ENCODE measurements around the gene UCK2. TPM values are rescaled to one million over a fixed set of nuclear protein-coding genes. Genes with fewer than 3 reads are reported as not detected.
A peak's percentile ranks its signal among the peaks of the same experiment; 100 is the strongest.

The UCK2 gene
- total and polyA plus RNA-seq, 2 experiments from 2014 or later: 101 to 149 TPM

DNA sequence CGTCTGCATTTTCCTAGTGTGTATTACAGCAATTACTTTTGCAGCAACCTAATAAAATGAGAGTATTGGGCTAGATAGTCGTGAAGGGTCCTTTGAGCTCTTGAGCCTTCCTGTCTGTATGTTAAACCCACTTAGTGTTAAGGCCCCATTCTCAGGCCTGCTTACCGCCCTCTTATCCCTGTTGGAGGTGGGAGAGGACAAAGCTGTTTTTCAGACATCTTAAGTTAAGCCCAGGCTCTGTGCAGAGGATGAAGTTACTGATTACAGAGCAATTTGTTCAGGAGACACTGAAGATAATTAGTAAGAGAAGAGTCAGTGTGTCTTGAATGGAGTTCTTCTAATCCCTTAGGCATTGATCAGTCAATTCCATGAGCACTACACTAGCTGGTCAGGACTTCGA lies 114.6 kb downstream of the UCK2 start:
- TF ChIP-seq POLR2AphosphoS5 (IDR thresholded peaks at IDR 0.05; ENCODE audit: low read depth) (no peak), NANOG (IDR thresholded peaks at IDR 0.05; ENCODE audit: borderline replicate concordance) (no peak), EZH2 (IDR thresholded peaks at IDR 0.05; ENCODE audit: low read depth, unreplicated experiment) (no peak), STAT1 (IDR thresholded peaks at IDR 0.05; ENCODE audit: unreplicated experiment) (no peak), CREB1 (CRISPR knock-in tag; IDR thresholded peaks at IDR 0.05; ENCODE audit: low read depth) (no peak), ZNF331 (CRISPR knock-in tag; IDR thresholded peaks at IDR 0.05; ENCODE audit: low read depth) (no peak)
- TF ChIP-seq, protein P1, sequence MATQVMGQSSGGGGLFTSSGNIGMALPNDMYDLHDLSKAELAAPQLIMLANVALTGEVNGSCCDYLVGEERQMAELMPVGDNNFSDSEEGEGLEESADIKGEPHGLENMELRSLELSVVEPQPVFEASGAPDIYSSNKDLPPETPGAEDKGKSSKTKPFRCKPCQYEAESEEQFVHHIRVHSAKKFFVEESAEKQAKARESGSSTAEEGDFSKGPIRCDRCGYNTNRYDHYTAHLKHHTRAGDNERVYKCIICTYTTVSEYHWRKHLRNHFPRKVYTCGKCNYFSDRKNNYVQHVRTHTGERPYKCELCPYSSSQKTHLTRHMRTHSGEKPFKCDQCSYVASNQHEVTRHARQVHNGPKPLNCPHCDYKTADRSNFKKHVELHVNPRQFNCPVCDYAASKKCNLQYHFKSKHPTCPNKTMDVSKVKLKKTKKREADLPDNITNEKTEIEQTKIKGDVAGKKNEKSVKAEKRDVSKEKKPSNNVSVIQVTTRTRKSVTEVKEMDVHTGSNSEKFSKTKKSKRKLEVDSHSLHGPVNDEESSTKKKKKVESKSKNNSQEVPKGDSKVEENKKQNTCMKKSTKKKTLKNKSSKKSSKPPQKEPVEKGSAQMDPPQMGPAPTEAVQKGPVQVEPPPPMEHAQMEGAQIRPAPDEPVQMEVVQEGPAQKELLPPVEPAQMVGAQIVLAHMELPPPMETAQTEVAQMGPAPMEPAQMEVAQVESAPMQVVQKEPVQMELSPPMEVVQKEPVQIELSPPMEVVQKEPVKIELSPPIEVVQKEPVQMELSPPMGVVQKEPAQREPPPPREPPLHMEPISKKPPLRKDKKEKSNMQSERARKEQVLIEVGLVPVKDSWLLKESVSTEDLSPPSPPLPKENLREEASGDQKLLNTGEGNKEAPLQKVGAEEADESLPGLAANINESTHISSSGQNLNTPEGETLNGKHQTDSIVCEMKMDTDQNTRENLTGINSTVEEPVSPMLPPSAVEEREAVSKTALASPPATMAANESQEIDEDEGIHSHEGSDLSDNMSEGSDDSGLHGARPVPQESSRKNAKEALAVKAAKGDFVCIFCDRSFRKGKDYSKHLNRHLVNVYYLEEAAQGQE (IDR thresholded peaks at IDR 0.05; ENCODE audit: unreplicated experiment): no peak
- Histone ChIP-seq H3K9me2 (ENCODE audit: insufficient read depth) (no peaks in the 10 kb centered on the region), H3K27ac (ENCODE audit: low read depth) (no peak overlapping the region), H3K4me1 (ENCODE audit: insufficient read depth) (peaks cover 8% of the 10 kb centered on the region; the same call in 1 of the 2 replicates), H4K20me1 (replicated peaks; ENCODE audit: insufficient read depth) (no peaks in the 10 kb centered on the region), H3K27me3 (ENCODE audit: insufficient read depth) (no peaks in the 10 kb centered on the region), H3K4me3 (no peak overlapping the region), H3K79me2 (replicated peaks; ENCODE audit: insufficient read depth) (no peaks in the 10 kb centered on the region), H3K36me3 (ENCODE audit: insufficient read depth) (no peaks in the 10 kb centered on the region), H3K4me2 (no peak overlapping the region), H2AFZ (no peak overlapping the region), H3F3A (replicated peaks; ENCODE audit: low read depth) (no peaks in the 10 kb centered on the region)
- Mint-ChIP-seq H3K27ac (no peak overlapping the region), H3K9me3 (no peaks in the 10 kb centered on the region), H3K4me1 (peaks cover 22% of the 10 kb centered on the region), H3K27me3 (ENCODE audit: insufficient read depth, low read depth, poor library complexity) (peaks cover 6% of the 10 kb centered on the region), H3K36me3 (ENCODE audit: low read depth) (no peaks in the 10 kb centered on the region), H3K4me3 (no peak overlapping the region)
- no peak for DNase-seq (ENCODE audit: low spot score)
- no peak for ATAC-seq

DNA sequence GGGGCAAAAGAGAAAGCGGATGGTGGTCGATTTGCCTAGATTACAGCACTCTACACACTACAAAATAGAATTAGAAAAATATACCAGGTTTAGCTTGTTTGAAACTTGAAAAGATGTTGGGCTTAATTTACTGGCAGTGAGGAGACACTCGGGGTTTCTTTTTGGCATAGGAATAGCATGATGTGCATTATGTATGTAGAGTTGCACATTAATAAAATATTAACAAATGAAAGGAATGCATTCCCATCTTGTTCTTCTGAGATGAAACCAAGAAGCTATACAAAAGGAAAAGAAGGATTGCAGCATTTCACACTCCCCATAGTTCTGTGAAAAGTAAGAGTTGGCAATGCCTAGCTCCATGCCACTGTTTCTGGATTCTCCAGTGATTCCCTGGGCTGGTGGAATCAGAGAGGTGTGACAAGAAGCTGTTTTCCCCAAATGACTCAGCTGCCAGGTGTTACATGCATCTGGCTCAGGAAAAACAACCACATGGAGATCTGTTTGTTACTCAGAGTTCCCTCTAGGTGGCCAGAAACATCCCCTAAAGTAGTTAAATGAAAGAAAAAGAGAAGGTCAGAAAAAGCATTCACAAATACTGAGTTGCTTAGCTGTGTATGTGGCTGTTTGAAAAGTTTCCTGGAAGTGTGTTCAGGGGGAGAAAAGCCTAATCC lies 115.6 kb downstream of the UCK2 start:
- Histone ChIP-seq H2AFZ (peak overlapping the region; percentile 64; the same call in 1 of the 2 replicates), H3K4me3 (no peak overlapping the region), H3F3A (replicated peaks; ENCODE audit: low read depth) (no peaks in the 10 kb centered on the region), H3K36me3 (ENCODE audit: insufficient read depth) (no peaks in the 10 kb centered on the region), H3K4me2 (no peak overlapping the region), H3K4me1 (ENCODE audit: insufficient read depth) (peaks cover 8% of the 10 kb centered on the region; the same call in 1 of the 2 replicates), H3K79me2 (replicated peaks; ENCODE audit: insufficient read depth) (no peaks in the 10 kb centered on the region), H3K27ac (ENCODE audit: low read depth) (no peak overlapping the region), H4K20me1 (replicated peaks; ENCODE audit: insufficient read depth) (no peaks in the 10 kb centered on the region), H3K9me2 (ENCODE audit: insufficient read depth) (no peaks in the 10 kb centered on the region), H3K27me3 (ENCODE audit: insufficient read depth) (no peaks in the 10 kb centered on the region)
- peak overlapping the region; percentile 7 for H3K27ac Mint-ChIP-seq
- H3K36me3 Mint-ChIP-seq (ENCODE audit: low read depth): no peaks in the 10 kb centered on the region
- no peak overlapping the region for H3K4me3 Mint-ChIP-seq
- peak; percentile 79 for ATAC-seq
- peaks cover 22% of the 10 kb centered on the region for H3K4me1 Mint-ChIP-seq
- no peaks in the 10 kb centered on the region for H3K9me3 Mint-ChIP-seq
- TF ChIP-seq EZH2 (IDR thresholded peaks at IDR 0.05; ENCODE audit: low read depth, unreplicated experiment) (no peak), ZNF331 (CRISPR knock-in tag; IDR thresholded peaks at IDR 0.05; ENCODE audit: low read depth) (no peak)
- TF ChIP-seq, protein P2, sequence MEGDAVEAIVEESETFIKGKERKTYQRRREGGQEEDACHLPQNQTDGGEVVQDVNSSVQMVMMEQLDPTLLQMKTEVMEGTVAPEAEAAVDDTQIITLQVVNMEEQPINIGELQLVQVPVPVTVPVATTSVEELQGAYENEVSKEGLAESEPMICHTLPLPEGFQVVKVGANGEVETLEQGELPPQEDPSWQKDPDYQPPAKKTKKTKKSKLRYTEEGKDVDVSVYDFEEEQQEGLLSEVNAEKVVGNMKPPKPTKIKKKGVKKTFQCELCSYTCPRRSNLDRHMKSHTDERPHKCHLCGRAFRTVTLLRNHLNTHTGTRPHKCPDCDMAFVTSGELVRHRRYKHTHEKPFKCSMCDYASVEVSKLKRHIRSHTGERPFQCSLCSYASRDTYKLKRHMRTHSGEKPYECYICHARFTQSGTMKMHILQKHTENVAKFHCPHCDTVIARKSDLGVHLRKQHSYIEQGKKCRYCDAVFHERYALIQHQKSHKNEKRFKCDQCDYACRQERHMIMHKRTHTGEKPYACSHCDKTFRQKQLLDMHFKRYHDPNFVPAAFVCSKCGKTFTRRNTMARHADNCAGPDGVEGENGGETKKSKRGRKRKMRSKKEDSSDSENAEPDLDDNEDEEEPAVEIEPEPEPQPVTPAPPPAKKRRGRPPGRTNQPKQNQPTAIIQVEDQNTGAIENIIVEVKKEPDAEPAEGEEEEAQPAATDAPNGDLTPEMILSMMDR (conservative IDR thresholded peaks at IDR 0.05; ENCODE audit: low read depth in 2 of 2): peak; percentile 18 to 38; a peak in 3 of 4 replicates
- peaks cover 6% of the 10 kb centered on the region for H3K27me3 Mint-ChIP-seq (ENCODE audit: insufficient read depth, low read depth, poor library complexity)
- peak; percentile 70 for DNase-seq (ENCODE audit: low spot score)
